Neutrophil (primary cell): ENCODE measurements around the gene SARDH.

Experiments used
- H3K27ac ChIP-seq: fragments of 200-600 bp; sonication (generic); 2 replicates; pipeline ENCODE4 v1.5.1; 2016; ENCODE audit warnings: mild to moderate bottlenecking, moderate library complexity
- H3K27me3 ChIP-seq: fragments of 200-600 bp; sonication (generic); 2 replicates; pipeline ENCODE4 v1.6.0; 2016; ENCODE audit warnings: mild to moderate bottlenecking
- H3K36me3 ChIP-seq: fragments of 200-600 bp; sonication (generic); 2 replicates; pipeline ENCODE4 v1.5.1; 2017
- H3K4me1 ChIP-seq, 2 experiments: fragments of 200-600 bp in 1 of 2; sonication (generic) in 1 of 2; 1 replicate in 1 of 2; 2 replicates in 1 of 2; pipeline versions ENCODE4 v1.5.1 to v1.6.1; 2013 to 2016; ENCODE audit warnings: low read depth in 1 of 2, low read length in 1 of 2, mild to moderate bottlenecking in 1 of 2, moderate library complexity in 1 of 2; ENCODE audit not compliant: control insufficient read depth in 1 of 2, insufficient read depth in 1 of 2
- H3K4me3 ChIP-seq, 2 experiments: fragments of 200-600 bp in 1 of 2; sonication (generic) in 1 of 2; 1 replicate in 1 of 2; 2 replicates in 1 of 2; pipeline ENCODE4 v1.5.1; 2013 to 2016; ENCODE audit warnings: low read depth in 1 of 2, low read length in 1 of 2, mild to moderate bottlenecking in 1 of 2, moderate library complexity in 1 of 2
- H3K9me3 ChIP-seq: fragments of 200-600 bp; sonication (generic); 2 replicates; pipeline ENCODE4 v1.5.1; 2016
- CTCF ChIP-seq: fragments of 200-600 bp; sonication (generic); IDR thresholded peaks from 2 replicates; pipeline ENCODE4 v1.5.1; 2016; ENCODE audit warnings: antibody characterized with exemption

Gene SARDH

GRCh38 chr9:133635098-133635497 lies 103.1 kb downstream of the SARDH start:
- H3K27ac ChIP-seq: no peak overlapping the region
- H3K9me3 ChIP-seq: no peaks in the 10 kb centered on the region
- TF ChIP-seq CTCF: no peak
- peaks cover 21% of the 10 kb centered on the region for H3K27me3 ChIP-seq
- H3K4me1 ChIP-seq: no peaks in the 10 kb centered on the region
- no peak overlapping the region for H3K4me3 ChIP-seq
- no peaks in the 10 kb centered on the region for H3K36me3 ChIP-seq

DNA sequence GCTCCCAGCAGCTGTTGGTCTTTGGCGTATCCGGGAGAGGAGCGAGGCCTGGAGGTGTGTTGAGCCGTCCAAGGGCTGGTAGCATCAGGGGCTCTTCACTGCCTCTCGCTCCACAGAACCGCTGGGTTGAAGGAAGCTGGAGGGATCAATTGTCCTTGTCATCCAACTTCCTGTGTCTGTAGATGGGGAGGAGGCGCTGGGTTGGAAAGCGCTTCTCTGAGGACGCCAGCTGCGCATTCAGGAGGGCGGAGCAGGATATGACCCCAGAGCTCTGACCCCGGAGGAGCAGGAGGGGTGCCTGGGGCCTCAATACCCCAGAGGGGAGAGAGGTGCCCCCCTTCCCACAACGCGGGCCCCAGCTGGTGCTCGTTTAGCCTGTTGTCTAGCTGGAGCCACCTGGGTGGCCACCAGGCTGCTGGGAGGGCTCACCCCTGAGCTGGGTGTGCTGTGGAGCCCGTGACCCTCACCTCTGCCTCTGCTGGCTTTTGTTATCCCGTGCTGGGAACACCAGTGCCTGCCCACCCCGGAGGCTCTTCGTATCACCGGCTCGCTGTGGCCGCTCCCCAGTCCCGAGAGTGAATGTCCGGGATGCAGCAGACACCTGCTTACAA lies 104.0 kb downstream of the SARDH start:
- TF ChIP-seq CTCF: no peak
- no peak overlapping the region for H3K27ac ChIP-seq
- no peaks in the 10 kb centered on the region for H3K4me1 ChIP-seq
- no peak overlapping the region for H3K4me3 ChIP-seq
- H3K36me3 ChIP-seq: no peaks in the 10 kb centered on the region
- H3K27me3 ChIP-seq: peaks cover 21% of the 10 kb centered on the region
- H3K9me3 ChIP-seq: no peaks in the 10 kb centered on the region

DNA sequence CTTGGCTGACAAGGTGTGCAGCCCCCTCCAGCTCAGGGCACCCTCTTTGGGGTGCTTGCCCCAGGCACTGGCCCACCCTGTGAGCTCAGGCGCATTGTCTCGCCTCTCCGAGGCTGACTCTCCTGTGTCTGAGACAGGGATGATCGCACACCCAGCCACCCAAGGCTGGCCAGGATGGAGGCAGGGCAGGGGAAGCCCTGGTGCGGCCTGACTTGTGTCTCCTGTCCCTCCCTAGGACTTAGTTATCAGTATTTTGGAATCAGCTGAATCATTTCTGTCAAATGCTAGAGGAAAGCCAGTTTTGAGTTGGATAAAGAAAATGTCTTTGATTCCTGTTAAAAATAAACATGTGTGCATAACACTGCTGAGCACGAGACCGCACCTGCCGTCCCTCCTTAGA lies 104.5 kb downstream of the SARDH start:
- no peak for TF ChIP-seq CTCF
- Histone ChIP-seq H3K27ac (no peak overlapping the region), H3K4me3 (no peak overlapping the region), H3K4me1 (no peaks in the 10 kb centered on the region), H3K36me3 (no peaks in the 10 kb centered on the region), H3K9me3 (no peaks in the 10 kb centered on the region), H3K27me3 (peaks cover 21% of the 10 kb centered on the region)

DNA sequence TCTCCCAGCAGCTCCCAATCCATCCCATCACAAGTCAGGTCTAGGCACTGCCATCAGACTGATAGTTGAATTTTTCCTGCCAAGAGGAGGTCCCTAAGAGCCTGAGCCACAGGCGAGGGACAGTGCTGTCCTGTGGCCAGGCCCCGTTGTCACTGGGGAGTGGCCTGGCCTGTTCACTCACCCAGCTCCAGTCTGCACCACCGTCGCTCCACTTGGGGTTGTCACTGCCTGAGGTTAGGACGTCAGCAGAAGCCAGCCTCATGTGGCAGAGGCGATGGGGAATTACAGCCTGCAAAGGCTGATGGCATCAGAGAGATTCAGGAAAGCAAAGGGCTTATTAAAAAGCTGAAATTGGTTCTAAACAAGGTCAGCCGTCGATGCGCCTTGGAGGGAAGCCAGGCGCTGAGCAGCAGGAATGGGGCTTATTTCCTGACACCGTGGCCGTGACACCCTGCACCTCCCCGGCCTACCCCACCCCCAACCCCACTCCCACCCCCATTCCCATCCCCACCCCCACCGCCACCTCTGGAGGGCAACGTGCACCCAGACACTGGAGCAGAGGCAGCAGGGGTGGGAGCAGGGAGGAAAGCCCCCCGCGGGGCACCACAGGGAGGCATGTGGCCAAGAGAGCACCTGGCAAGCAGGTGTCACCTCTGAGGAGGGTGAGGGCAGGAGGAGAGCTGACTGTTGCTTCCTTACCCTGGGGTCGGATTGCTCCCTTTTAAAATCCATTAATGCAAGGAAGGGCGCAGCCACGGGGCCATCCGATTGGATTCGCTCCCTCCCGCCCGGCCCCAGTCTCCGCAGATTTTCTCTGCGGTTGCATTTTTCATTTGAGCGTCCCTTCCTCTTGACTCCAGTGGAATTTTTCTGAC lies 105.1 kb downstream of the SARDH start:
- Histone ChIP-seq H3K36me3 (no peaks in the 10 kb centered on the region), H3K27me3 (peaks cover 21% of the 10 kb centered on the region), H3K4me3 (no peak overlapping the region), H3K27ac (no peak overlapping the region), H3K4me1 (no peaks in the 10 kb centered on the region), H3K9me3 (no peaks in the 10 kb centered on the region)
- TF ChIP-seq CTCF: no peak

GRCh38 chr9:133631111-133631510 lies 107.0 kb downstream of the SARDH start:
- Histone ChIP-seq H3K27me3 (peaks cover 21% of the 10 kb centered on the region), H3K27ac (no peak overlapping the region), H3K36me3 (no peaks in the 10 kb centered on the region), H3K4me1 (no peaks in the 10 kb centered on the region), H3K4me3 (no peak overlapping the region), H3K9me3 (no peaks in the 10 kb centered on the region)
- TF ChIP-seq CTCF: no peak
